Right lobe of liver (tissue), 4 donors: ENCODE measurements around the gene SYNDIG1L.
"Not testable (repeated sequence)": the region's sequence is repeated elsewhere in the genome, so short reads cannot be mapped to it uniquely, and the experiment has no call there.

Experiments used
- POLR2A ChIP-seq: fragments of 450-650 bp; IDR thresholded peaks from one replicate; pipeline ENCODE4 v1.6.1; 2017; ENCODE audit warnings: antibody characterized with exemption, mild to moderate bottlenecking
- TF ChIP-seq, protein P1 (sequence below), 4 donors: fragments of 200-600 bp in 3 of 4; fragments of 450-650 bp in 1 of 4; IDR thresholded peaks; one replicate each; pipeline versions ENCODE4 v1.5.1 to v1.8.0; 2016 to 2022; ENCODE audit warnings: antibody characterized with exemption in 4 of 4, mild to moderate bottlenecking in 2 of 4
- donor health status: DM: no; HTN: no; CAD: no.
- donor health status: DM: no; HTN: no; CAD: no.
- donor health status: DM: no; HTN: yes; CAD: no.

GRCh38 chr14:74454397-74454796, 28.4 kb upstream of the SYNDIG1L start:
- not testable (repeated sequence) for TF ChIP-seq POLR2A
- TF ChIP-seq, protein P1, sequence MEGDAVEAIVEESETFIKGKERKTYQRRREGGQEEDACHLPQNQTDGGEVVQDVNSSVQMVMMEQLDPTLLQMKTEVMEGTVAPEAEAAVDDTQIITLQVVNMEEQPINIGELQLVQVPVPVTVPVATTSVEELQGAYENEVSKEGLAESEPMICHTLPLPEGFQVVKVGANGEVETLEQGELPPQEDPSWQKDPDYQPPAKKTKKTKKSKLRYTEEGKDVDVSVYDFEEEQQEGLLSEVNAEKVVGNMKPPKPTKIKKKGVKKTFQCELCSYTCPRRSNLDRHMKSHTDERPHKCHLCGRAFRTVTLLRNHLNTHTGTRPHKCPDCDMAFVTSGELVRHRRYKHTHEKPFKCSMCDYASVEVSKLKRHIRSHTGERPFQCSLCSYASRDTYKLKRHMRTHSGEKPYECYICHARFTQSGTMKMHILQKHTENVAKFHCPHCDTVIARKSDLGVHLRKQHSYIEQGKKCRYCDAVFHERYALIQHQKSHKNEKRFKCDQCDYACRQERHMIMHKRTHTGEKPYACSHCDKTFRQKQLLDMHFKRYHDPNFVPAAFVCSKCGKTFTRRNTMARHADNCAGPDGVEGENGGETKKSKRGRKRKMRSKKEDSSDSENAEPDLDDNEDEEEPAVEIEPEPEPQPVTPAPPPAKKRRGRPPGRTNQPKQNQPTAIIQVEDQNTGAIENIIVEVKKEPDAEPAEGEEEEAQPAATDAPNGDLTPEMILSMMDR (IDR thresholded peaks at IDR 0.05) = not testable (repeated sequence)
